GM04504 (cell line): Measurements from ENCODE around the gene C3.
"Not testable (repeated sequence)": the region's sequence is repeated elsewhere in the genome, so short reads cannot be mapped to it uniquely, and the experiment has no call there.

Experiments
- DNase-seq: peaks from one replicate; pipeline ENCODE4 v3.0.0-alpha.2; 2012; ENCODE audit warnings: low read depth

Gene C3

GRCh38 chr19:6663236-6664201, 56.9 kb downstream of the C3 start:
- DNase-seq = no peak

- DNase-seq = no peak
Measured at GRCh38 chr19:6662702-6663101, 57.7 kb downstream of the C3 start.

- not testable (repeated sequence) for DNase-seq
Measured at GRCh38 chr19:6661509-6662244, 58.8 kb downstream of the C3 start.

- no peak for DNase-seq
Measured at GRCh38 chr19:6660930-6661329, 59.5 kb downstream of the C3 start.

- DNase-seq = not testable (repeated sequence)
Measured at GRCh38 chr19:6656390-6656789, 64.1 kb downstream of the C3 start.

GRCh38 chr19:6654347-6655310, 65.8 kb downstream of the C3 start:
- no peak for DNase-seq

- no peak for DNase-seq
Measured at GRCh38 chr19:6652805-6653094, 67.7 kb downstream of the C3 start.

- DNase-seq = no peak
Measured at GRCh38 chr19:6651965-6652804, 68.3 kb downstream of the C3 start.

- no peak for DNase-seq
Measured at GRCh38 chr19:6649185-6649584, 71.3 kb downstream of the C3 start.

- DNase-seq = no peak
Measured at GRCh38 chr19:6648141-6648715, 72.2 kb downstream of the C3 start.

GRCh38 chr19:6644796-6645195, 75.7 kb downstream of the C3 start:
- DNase-seq = no peak

- not testable (repeated sequence) for DNase-seq
Measured at GRCh38 chr19:6640333-6640732, 80.1 kb downstream of the C3 start.

GRCh38 chr19:6639439-6639838, 81.0 kb downstream of the C3 start:
- DNase-seq = no peak

GRCh38 chr19:6633456-6633813, 87.0 kb downstream of the C3 start:
- not testable (repeated sequence) for DNase-seq

- DNase-seq = peak; percentile 44
Measured at GRCh38 chr19:6632747-6633455, 87.5 kb downstream of the C3 start.

GRCh38 chr19:6632002-6632621, 88.3 kb downstream of the C3 start:
- peak; percentile 40 for DNase-seq
